ENCODE data around the gene RNF38. TPM values are rescaled to one million over a fixed set of nuclear protein-coding genes. Genes with fewer than 3 reads are reported as not detected.

Gene RNF38
- total RNA-seq, 2 donors from 2014 or later, result 32.1 to 37.0 TPM

DNA sequence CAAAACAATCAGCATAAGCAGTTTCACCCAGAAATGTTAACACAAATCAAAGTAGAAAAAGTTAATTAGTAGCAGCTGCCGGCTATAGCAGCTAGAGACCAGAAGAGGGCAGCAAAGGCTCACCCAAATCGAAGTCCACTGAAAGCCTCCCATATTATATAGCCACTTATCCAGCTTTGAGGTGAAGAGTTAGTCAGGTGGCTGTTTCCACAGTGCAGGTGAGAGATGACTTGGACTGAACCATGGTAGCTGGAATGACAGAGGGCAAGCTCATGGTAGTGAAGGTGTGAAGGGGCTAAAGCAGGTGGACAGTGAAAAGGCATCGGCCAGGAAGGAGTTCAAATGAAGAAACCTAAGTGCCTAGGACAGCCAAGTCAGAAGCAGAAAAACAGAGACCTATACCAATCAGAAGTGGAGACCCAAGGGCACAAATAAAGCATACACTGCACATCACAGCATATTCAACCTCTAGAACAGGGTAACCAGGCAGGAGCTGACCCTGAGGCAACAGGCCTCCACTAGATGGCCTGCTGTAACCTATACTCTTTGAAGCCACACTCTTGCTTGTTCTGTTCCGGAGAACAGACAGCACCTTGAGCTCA lies 7.2 kb upstream of the RNF38 start:
- TF ChIP-seq, protein P1, sequence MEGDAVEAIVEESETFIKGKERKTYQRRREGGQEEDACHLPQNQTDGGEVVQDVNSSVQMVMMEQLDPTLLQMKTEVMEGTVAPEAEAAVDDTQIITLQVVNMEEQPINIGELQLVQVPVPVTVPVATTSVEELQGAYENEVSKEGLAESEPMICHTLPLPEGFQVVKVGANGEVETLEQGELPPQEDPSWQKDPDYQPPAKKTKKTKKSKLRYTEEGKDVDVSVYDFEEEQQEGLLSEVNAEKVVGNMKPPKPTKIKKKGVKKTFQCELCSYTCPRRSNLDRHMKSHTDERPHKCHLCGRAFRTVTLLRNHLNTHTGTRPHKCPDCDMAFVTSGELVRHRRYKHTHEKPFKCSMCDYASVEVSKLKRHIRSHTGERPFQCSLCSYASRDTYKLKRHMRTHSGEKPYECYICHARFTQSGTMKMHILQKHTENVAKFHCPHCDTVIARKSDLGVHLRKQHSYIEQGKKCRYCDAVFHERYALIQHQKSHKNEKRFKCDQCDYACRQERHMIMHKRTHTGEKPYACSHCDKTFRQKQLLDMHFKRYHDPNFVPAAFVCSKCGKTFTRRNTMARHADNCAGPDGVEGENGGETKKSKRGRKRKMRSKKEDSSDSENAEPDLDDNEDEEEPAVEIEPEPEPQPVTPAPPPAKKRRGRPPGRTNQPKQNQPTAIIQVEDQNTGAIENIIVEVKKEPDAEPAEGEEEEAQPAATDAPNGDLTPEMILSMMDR (IDR thresholded peaks at IDR 0.05), result peak; percentile 88
- Histone ChIP-seq H3K27ac (peak overlapping the region in 1 of 2 donors; percentile 15), H3K4me1 (ENCODE audit: control insufficient read depth in 1 of 2, low read depth in 2 of 2) (no peaks in the 10 kb centered on the region), H3K9me3 (no peaks in the 10 kb centered on the region), H3K4me3 (no peak overlapping the region), H3K36me3 (no peaks in the 10 kb centered on the region), H3K27me3 (replicated peaks; ENCODE audit: insufficient read depth) (no peaks in the 10 kb centered on the region)
- DNase-seq (ENCODE audit: low spot score) (no peak), ATAC-seq (ENCODE audit: insufficient number of reproducible peaks, low FRiP score, low read depth) (no peak)

- Histone ChIP-seq H3K36me3 (no peaks in the 10 kb centered on the region), H3K27ac (no peak overlapping the region), H3K4me1 (ENCODE audit: control insufficient read depth in 1 of 2, low read depth in 2 of 2) (peaks cover 17 to 31% of the 10 kb centered on the region in 2 donors), H3K4me3 (no peak overlapping the region), H3K9me3 (no peaks in the 10 kb centered on the region), H3K27me3 (replicated peaks; ENCODE audit: insufficient read depth) (no peaks in the 10 kb centered on the region)
- TF ChIP-seq, protein P1 (IDR thresholded peaks at IDR 0.05), result no peak
- no peak for ATAC-seq (ENCODE audit: insufficient number of reproducible peaks, low FRiP score, low read depth)
- no peak for DNase-seq (ENCODE audit: low spot score)
These were observed 2.5 kb upstream of the RNF38 start for GRCh38 chr9:36402536-36402935.

GRCh38 chr9:36401897-36402480 lies 1.9 kb upstream of the RNF38 start:
- TF ChIP-seq, protein P1 (IDR thresholded peaks at IDR 0.05), result no peak
- Histone ChIP-seq H3K4me3 (no peak overlapping the region), H3K36me3 (no peaks in the 10 kb centered on the region), H3K27me3 (replicated peaks; ENCODE audit: insufficient read depth) (no peaks in the 10 kb centered on the region), H3K4me1 (ENCODE audit: control insufficient read depth in 1 of 2, low read depth in 2 of 2) (peaks cover 17 to 31% of the 10 kb centered on the region in 2 donors), H3K9me3 (no peaks in the 10 kb centered on the region), H3K27ac (no peak overlapping the region)
- DNase-seq (ENCODE audit: low spot score) (no peak), ATAC-seq (ENCODE audit: insufficient number of reproducible peaks, low FRiP score, low read depth) (no peak)

- TF ChIP-seq, protein P1 (IDR thresholded peaks at IDR 0.05), result no peak
- H3K9me3 ChIP-seq, result no peaks in the 10 kb centered on the region
- peak overlapping the region; percentile 95 for H3K4me3 ChIP-seq
- peak overlapping the region; percentile 79 to 93 for H3K27ac ChIP-seq
- DNase-seq (ENCODE audit: low spot score) (no peak), ATAC-seq (ENCODE audit: insufficient number of reproducible peaks, low FRiP score, low read depth) (peak; percentile 72)
- H3K4me1 ChIP-seq (ENCODE audit: control insufficient read depth in 1 of 2, low read depth in 2 of 2), result peaks cover 17 to 31% of the 10 kb centered on the region in 2 donors
- no peaks in the 10 kb centered on the region for H3K27me3 ChIP-seq (replicated peaks; ENCODE audit: insufficient read depth)
- no peaks in the 10 kb centered on the region for H3K36me3 ChIP-seq
These were observed 1.2 kb upstream of the RNF38 start for GRCh38 chr9:36401164-36401740.

GRCh38 chr9:36400332-36401163 lies 479 bp upstream of the RNF38 start:
- Histone ChIP-seq H3K4me1 (ENCODE audit: control insufficient read depth in 1 of 2, low read depth in 2 of 2) (peaks cover 20 to 31% of the 10 kb centered on the region in 2 donors), H3K27ac (peak overlapping the region; percentile 79 to 93), H3K4me3 (peak overlapping the region; percentile 95), H3K9me3 (no peaks in the 10 kb centered on the region), H3K36me3 (no peaks in the 10 kb centered on the region), H3K27me3 (replicated peaks; ENCODE audit: insufficient read depth) (no peaks in the 10 kb centered on the region)
- TF ChIP-seq, protein P1 (IDR thresholded peaks at IDR 0.05), result no peak
- DNase-seq (ENCODE audit: low spot score) (peak; percentile 21), ATAC-seq (ENCODE audit: insufficient number of reproducible peaks, low FRiP score, low read depth) (peak; percentile 87)
